ENCODE data around the gene SLCO3A1.

- TF ChIP-seq POLR2A (IDR thresholded peaks at IDR 0.05; ENCODE audit: low read length) (no peak), GATA1 (IDR thresholded peaks at IDR 0.05; ENCODE audit: low read depth, low read length) (no peak)
These were observed 147.2 kb downstream of the SLCO3A1 start for GRCh38 chr15:92000709-92001108.

Data from erythroblast (primary cell).